H1 (cell line): Measurements from ENCODE around the gene ZNF254. TPM values are rescaled to one million over a fixed set of nuclear protein-coding genes. Genes with fewer than 3 reads are reported as not detected.

Experiments
- JUND ChIP-seq: IDR thresholded peaks from 2 replicates; pipeline ENCODE4 v1.6.1; 2011; ENCODE audit warnings: mild to moderate bottlenecking, improper control_type of control experiment, low read length
- SP1 ChIP-seq: IDR thresholded peaks from 2 replicates; pipeline ENCODE4 v1.6.1; 2011; ENCODE audit warnings: low read depth, low read length
- TAF1 ChIP-seq: IDR thresholded peaks from 2 replicates; pipeline ENCODE4 v1.6.1; 2011; ENCODE audit warnings: mild to moderate bottlenecking, low read depth, low read length
- polyA plus RNA-seq, 7 experiments: library from polyadenylated mRNA; depleted of rRNA in 3 of 7; stranded (reverse) in 5 of 7; unstranded in 2 of 7; fragments of >200 nt in 5 of 7; fragments of 200-250 nt in 2 of 7; gene quantifications; 1 replicate in 5 of 7; 2 replicates in 1 of 7; 4 replicates in 1 of 7; pipeline versions ENCODE4 v1.2.1 to v1.2.3, GENCODE V29; 2011 to 2013; ENCODE audit warnings: missing spikeins in 2 of 7, mixed read lengths in 2 of 7
- total RNA-seq: library from RNA; stranded (reverse); fragmentation: NEBNext Ultra II Directional; extraction: Animal tissue kit (Norgen Biotek cat#: 25700); gene quantifications from 2 replicates; pipeline ENCODE4 v1.2.1, GENCODE V29; 2021
- TF ChIP-seq, protein P1 (sequence below): IDR thresholded peaks from 2 replicates; pipeline ENCODE4 v1.6.1; 2011; ENCODE audit warnings: low read depth, mild to moderate bottlenecking, low read length; ENCODE audit not compliant: insufficient read depth

The ZNF254 gene
- total and polyA plus RNA-seq, 2 of the 8 experiments (the other 6 are each of a cell fraction or from before 2014, with no cell fraction given), result 4.4 to 22.0 TPM

DNA sequence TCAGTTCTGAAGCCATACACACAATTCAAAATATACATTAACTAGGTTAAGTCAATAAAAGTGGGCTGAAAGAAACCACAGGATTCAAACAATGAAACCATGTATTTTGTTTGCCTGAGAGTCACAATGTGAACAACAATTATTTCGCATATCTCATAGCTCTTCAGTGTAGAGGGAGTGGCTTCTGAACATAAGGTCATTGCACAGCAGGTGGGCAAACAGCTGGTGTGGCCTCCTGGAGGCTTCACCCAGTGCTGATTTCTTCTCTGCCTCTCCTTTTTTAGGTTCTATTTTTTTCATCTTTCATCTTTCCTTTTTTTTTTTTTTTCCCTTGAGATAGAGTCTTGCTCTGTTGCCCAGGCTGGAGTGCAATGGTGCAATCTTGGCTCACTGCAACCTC is 40.4 kb upstream of the ZNF254 start (continued):
- TF ChIP-seq, protein P1, sequence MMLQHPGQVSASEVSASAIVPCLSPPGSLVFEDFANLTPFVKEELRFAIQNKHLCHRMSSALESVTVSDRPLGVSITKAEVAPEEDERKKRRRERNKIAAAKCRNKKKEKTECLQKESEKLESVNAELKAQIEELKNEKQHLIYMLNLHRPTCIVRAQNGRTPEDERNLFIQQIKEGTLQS, result no peak
- TF ChIP-seq SP1 (no peak), JUND (no peak), TAF1 (no peak)
